Osteoblast (primary cell): ENCODE data around the gene CHST12. TPM values are rescaled to one million over a fixed set of nuclear protein-coding genes. Genes with fewer than 3 reads are reported as not detected.

Experiments used
- DNase-seq: peaks from one replicate; pipeline ENCODE4 v3.0.0; 2011; ENCODE audit warnings: low spot score, mixed read lengths; ENCODE audit not compliant: insufficient read length; ENCODE audit errors: missing footprints
- H2AFZ ChIP-seq: 2 replicates; pipeline ENCODE4 v1.6.0; 2011; ENCODE audit warnings: mild to moderate bottlenecking, low read length
- H3K27ac ChIP-seq: 2 replicates; pipeline ENCODE4 v1.5.1; 2011; ENCODE audit warnings: mild to moderate bottlenecking, low read depth, low read length, moderate library complexity
- H3K27me3 ChIP-seq: 2 replicates; pipeline ENCODE4 v1.6.0; 2012; ENCODE audit warnings: mild to moderate bottlenecking, control low read depth, inconsistent platforms, low read length, moderate library complexity; ENCODE audit not compliant: insufficient read depth
- H3K36me3 ChIP-seq: 2 replicates; pipeline ENCODE4 v1.5.1; 2011; ENCODE audit warnings: mild to moderate bottlenecking, low read length, control low read depth, moderate library complexity; ENCODE audit not compliant: insufficient read depth
- H3K4me1 ChIP-seq: 2 replicates; pipeline ENCODE4 v1.5.1; 2011; ENCODE audit warnings: mild to moderate bottlenecking, low read length, control low read depth, moderate library complexity; ENCODE audit not compliant: insufficient read depth
- H3K4me2 ChIP-seq: 2 replicates; pipeline ENCODE4 v1.6.0; 2011; ENCODE audit warnings: mild to moderate bottlenecking, low read length; ENCODE audit not compliant: insufficient read depth
- H3K4me3 ChIP-seq: fragments of 200-600 bp; sonication (generic); 3 replicates; pipeline ENCODE4 v1.5.1; 2012; ENCODE audit warnings: mild to moderate bottlenecking, low read length, inconsistent platforms; ENCODE audit not compliant: insufficient read depth
- H3K79me2 ChIP-seq: 2 replicates; pipeline ENCODE4 v1.6.0; 2012; ENCODE audit warnings: mild to moderate bottlenecking, low read length, control low read depth, inconsistent platforms; ENCODE audit not compliant: insufficient read depth
- H3K9me3 ChIP-seq: 2 replicates; pipeline ENCODE4 v1.5.1; 2011; ENCODE audit warnings: low read depth, low read length, control low read depth
- H4K20me1 ChIP-seq: 2 replicates; pipeline ENCODE4 v1.6.0; 2012; ENCODE audit warnings: mild to moderate bottlenecking, low read length, control low read depth; ENCODE audit not compliant: insufficient read depth
- CTCF ChIP-seq: IDR thresholded peaks from 2 replicates; pipeline ENCODE4 v1.5.1; 2011; ENCODE audit warnings: mild to moderate bottlenecking, low read depth, low read length, moderate library complexity; ENCODE audit errors: extremely low read depth
- total RNA-seq: library from RNA; depleted of rRNA; stranded (reverse); fragments of >200 nt; gene quantifications from 2 replicates; pipeline ENCODE4 v1.2.3, GENCODE V29; 2012

Gene CHST12
- total RNA-seq, 1 donor: 4.0 TPM

- H3K9me3 ChIP-seq: no peaks in the 10 kb centered on the region
- peak overlapping the region; percentile 93 for H3K4me2 ChIP-seq
- no peak for TF ChIP-seq CTCF
- H3K4me3 ChIP-seq: peak overlapping the region; percentile 81
- peaks cover 15% of the 10 kb centered on the region for H3K4me1 ChIP-seq
- H3K27me3 ChIP-seq: no peaks in the 10 kb centered on the region
- peak; percentile 10 for DNase-seq
- no peak overlapping the region for H3K27ac ChIP-seq
- H4K20me1 ChIP-seq: peaks cover 26% of the 10 kb centered on the region
- peak overlapping the region; percentile 72 for H2AFZ ChIP-seq
- H3K79me2 ChIP-seq: peaks cover 38% of the 10 kb centered on the region
- H3K36me3 ChIP-seq: no peaks in the 10 kb centered on the region
These were observed 1.3 kb downstream of the CHST12 start for GRCh38 chr7:2404714-2405119.

- Histone ChIP-seq H3K79me2 (peaks cover 38% of the 10 kb centered on the region), H3K4me1 (peaks cover 11% of the 10 kb centered on the region), H2AFZ (no peak overlapping the region), H3K27ac (no peak overlapping the region), H4K20me1 (peaks cover 31% of the 10 kb centered on the region), H3K4me3 (no peak overlapping the region), H3K36me3 (no peaks in the 10 kb centered on the region), H3K27me3 (no peaks in the 10 kb centered on the region), H3K4me2 (no peak overlapping the region), H3K9me3 (no peaks in the 10 kb centered on the region)
- DNase-seq: peak; percentile 34
- TF ChIP-seq CTCF: no peak
These were observed 1.8 kb downstream of the CHST12 start for GRCh38 chr7:2405201-2405600.

- Histone ChIP-seq H3K4me3 (no peak overlapping the region), H3K4me1 (peaks cover 8% of the 10 kb centered on the region), H3K79me2 (peaks cover 40% of the 10 kb centered on the region), H3K4me2 (no peak overlapping the region), H3K27me3 (no peaks in the 10 kb centered on the region), H3K27ac (no peak overlapping the region), H3K9me3 (no peaks in the 10 kb centered on the region), H3K36me3 (no peaks in the 10 kb centered on the region), H2AFZ (no peak overlapping the region), H4K20me1 (peaks cover 31% of the 10 kb centered on the region)
- TF ChIP-seq CTCF: no peak
- DNase-seq: peak; percentile 63
These were observed 2.4 kb downstream of the CHST12 start for GRCh38 chr7:2405601-2406345.

GRCh38 chr7:2409745-2410414, 6.5 kb downstream of the CHST12 start:
- Histone ChIP-seq H3K4me1 (peaks cover 20% of the 10 kb centered on the region), H3K4me3 (no peak overlapping the region), H3K4me2 (no peak overlapping the region), H3K27me3 (no peaks in the 10 kb centered on the region), H3K27ac (no peak overlapping the region), H3K9me3 (no peaks in the 10 kb centered on the region), H3K36me3 (no peaks in the 10 kb centered on the region), H2AFZ (no peak overlapping the region), H3K79me2 (peaks cover 40% of the 10 kb centered on the region), H4K20me1 (peaks cover 26% of the 10 kb centered on the region)
- no peak for TF ChIP-seq CTCF
- peak; percentile 52 for DNase-seq
